HG03039 (cell line): ENCODE measurements around the gene ABCA13.

Experiments used
- ATAC-seq: cut with Tn5 transposase; IDR thresholded peaks from one replicate; pipeline ENCODE4 v1.9.1; 2021; ENCODE audit warnings: mild to moderate bottlenecking, moderate library complexity; ENCODE audit not compliant: unreplicated experiment

The ABCA13 gene

DNA sequence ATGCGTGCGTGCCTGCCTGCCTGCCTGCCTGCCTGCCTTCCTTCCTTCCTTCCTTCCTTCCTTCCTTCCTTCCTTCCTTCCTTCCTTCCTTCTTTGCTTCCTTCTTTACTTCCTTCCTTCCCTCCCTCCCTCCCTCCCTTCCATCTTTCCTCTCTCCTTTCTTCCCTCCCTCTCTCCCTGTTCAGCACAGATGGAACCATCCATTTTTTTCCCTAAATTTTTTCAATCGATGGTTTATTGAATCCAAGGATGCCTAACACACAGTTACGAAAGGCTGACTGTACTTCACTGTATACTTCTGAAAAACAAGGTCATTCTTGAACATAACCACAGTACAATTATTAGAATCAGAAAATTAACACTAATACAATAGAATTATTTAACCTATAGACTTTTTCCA lies 53.8 kb downstream of the ABCA13 start:
- no peak for ATAC-seq

DNA sequence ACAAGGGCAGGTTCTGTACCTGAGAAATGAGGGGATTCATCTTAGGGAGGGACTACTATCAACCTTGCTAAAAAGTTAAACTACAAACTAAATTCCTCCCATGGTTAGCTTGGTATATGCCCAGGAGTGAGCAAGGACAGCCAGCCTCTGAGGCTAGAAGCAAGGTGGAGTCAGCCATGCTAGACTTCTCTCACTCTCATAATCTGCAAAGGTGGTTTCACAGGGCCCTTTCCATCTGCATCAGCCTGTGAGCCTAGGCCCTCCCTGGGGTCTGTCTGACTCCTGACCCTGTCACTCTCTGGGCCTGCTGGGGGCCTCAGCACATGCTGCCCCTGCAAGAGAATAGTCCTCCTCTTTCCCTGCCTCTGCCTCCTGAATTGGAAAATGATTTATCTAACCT lies 66.1 kb downstream of the ABCA13 start:
- no peak for ATAC-seq

DNA sequence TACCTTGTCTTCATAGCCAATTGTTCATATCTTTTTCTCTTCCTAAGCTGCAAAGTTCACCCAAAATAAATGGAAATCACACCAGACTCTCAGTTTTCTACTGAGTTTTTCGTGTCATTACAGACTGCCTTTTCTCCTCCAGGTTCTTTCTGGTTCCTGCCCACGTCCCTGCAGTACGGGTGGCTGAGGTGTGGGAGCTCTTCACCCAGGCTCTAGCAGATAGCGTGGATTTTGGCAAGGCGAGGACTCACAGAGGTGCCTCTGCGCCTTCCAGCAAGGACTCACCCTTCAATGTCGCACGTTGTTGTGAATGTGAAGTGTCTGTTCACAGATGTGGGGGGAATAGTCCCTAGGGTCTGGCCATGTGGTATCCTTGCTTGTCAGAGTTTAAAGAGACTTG lies 71.6 kb downstream of the ABCA13 start:
- no peak for ATAC-seq

DNA sequence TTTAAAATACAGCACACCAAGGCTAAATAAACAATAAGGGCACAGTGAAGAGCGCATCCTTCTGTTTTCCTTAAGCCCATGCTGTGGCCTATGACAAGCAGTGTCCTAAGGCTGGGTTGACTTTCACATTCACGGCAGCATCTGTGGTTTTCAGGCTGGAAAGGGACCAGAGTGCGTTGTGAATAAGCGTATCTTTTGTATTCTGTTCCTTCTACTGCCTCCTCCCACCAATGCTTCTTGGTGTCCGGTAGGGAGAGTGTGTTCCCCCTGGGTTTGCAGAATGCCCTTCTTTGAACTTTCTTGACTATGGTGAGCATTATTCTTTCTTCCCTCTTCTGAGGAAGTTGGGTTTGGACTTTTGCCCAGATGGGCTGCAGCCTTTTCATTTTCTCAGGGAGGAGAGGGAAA lies 73.6 kb downstream of the ABCA13 start:
- no peak for ATAC-seq

DNA sequence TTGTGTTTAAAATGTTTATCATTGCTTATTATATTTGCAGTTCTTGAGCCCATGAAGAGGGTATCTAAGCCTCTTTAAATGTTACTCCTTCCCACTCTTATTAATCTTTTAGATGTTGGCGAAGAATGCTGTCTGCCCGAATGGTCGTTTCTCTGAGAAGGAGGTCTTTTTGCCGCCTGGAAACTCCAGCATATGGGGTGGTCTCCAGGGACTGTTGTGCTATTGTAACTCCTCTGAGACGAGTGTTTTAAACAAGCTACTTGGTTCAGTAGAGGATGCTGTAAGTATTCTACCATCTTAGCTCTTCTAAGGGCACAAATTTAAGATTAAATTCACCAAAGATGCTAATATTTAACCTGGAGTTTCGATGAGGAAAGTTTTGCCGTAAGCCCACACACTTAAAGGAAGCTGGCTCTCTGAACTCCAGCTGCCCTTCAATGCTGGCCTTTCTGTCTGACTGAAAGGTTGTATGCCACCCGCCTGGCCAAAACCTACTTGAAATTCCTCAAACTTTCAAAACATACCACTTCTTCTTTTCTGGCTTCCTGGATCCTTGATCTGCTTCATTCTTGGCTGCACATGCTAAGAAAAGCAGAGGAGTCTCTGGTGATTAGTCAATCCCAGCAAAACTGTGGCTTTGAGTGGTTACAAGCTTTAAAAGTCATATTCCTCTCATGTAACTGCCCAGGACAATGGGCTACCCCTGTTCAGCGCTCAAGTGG lies 74.7 kb downstream of the ABCA13 start:
- ATAC-seq: peak; percentile 86

DNA sequence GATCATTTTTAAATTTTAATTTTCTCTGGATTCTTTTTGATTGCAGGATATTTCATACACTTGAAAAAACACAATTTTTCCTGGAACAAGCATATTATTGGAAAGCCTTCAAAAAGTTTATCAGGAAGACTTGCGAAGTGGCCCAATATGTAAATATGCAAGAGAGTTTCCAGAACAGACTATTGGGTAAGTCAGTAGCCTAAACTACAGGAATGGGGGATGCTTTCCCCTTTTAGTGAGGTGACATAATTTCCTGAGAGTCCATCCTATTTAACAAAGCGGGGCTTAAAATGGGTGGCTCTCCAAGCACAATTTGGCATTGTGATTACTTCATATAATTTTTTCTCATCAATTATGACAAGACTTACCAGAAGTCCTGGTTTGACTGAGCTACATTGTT lies 77.9 kb downstream of the ABCA13 start:
- ATAC-seq: no peak

DNA sequence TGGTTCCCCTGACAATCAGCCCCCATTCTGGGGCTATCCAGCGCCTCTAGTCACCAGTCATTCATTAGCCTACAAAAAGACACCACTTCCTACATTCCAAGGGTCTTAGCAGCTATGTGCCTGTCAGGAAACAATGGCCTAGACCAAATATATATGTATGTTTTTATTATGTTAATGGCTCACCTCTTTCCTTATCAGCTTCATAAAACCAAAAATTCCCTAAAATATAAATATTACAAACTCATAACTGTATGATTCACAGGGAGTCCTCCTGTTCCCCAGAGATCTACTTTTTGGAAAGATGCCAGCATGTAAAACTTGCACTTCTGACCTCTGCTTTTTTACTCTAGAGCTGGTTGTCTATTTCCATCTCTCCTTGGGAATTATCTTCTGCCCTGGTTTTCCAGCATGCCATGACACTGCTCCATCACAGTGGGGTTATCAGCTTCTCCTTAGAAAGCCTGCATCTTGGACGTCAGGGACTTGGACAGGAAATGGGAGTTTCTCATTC lies 79.2 kb downstream of the ABCA13 start:
- ATAC-seq: no peak

DNA sequence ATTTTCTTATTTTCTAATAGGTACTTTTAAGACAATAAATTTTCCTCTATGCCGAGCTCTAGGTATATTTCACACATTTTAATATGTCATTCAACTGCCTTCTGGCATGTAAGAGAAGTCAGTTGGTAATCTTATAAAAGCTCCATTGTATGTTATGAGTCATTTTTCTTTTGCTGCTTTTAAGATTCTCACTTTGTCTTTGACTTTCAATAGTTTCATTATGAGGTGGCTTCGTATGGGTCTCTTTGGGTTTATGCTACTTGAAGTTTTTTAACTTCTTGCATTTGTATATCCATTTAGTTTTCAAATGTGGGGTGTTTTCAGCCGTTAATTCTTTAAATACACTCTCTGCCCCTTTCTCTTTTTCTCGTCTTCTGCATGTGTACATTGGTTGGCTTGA lies 80.5 kb downstream of the ABCA13 start:
- ATAC-seq: peak; percentile 92

DNA sequence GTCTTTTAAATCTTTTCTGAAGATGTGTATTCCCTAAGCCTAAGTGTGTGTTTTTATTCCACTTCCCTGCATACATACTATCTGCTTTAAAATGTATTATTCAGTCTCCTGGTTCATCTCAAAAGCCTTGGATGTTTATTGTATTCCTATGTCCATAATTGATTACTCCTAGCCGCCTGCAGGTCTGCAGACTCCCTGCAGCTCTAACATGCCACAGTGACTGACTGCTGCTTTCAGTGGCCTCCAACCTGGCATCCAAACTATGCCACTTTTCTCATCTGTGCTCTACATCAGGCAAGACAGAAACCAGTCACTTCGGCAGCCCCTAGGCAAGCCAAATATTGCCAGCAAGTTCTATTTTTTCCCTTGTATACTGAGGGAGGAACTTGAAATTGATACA lies 81.7 kb downstream of the ABCA13 start:
- no peak for ATAC-seq

DNA sequence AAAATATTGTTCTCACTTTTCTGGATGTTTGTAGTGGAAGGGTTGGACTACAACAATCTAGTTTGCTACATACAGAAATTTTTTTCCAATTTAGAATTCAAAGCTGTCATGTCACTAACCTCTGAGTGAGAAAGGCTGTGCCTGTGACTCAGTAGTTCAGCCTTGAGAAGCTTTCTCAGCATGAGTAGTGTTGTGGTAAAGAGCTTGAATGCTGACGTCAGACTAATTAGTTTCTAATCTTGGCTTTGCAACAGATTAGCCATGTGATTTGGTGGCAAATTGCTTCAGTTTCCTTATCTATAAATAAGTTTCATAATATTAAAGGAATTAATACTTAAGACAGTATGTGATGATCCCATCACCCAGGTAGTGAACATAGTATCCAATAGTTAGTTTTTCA lies 83.8 kb downstream of the ABCA13 start:
- no peak for ATAC-seq

DNA sequence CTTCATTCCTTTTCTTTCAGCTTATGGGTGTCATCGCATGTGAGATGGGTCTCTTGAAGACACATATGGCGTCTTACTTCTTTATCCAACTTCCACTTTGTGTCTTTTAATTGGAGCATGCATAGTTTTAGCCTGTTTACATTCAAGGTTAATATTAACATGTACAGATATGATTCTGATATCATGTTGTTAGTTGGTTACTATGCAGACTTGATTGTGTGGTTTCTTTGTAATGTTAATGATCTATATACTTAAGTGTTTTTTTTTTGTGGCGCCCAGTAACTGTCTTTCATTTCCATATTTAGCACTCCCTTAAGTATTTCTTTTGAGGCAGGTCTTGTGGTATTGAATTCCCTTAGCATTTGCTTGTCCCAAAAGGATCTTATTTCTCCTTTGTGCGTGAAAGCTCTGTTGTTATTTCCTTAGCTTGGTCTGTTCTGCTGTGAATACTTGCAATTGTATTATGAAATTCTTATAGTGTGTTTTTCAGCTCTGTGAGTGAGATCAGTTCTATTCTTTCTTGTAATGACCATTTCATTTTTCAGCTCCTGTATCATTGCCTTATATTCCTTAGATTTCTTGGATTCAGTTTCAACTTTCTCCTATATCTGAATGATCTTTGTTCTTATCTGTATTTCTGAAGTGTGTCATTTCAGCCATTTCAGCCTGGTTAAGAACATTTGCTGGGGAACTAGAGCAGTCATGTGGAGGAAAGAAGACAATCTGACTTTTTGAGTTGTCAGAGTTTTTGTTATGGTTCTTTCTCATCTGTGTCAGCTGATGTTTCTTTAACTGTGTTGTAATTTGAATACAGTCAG lies 88.4 kb downstream of the ABCA13 start:
- ATAC-seq: no peak

DNA sequence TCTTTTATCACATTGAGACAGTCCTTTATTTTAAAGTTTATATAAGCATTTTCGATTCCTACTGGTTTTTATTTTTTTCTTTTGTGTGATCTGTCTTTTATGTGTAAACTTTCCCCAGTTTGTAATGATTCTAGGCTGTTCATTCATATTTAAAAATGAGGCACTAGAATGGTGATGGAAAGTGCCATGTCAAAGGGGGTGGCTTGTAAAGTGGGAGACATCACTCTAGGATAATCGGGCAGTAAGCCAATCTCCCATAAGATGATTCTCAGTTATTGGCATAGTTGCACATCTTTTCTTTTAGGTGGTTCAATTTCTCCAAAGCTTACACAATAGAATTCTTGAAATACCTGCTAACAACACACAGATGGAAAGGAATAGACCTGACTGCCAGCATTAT lies 90.4 kb downstream of the ABCA13 start:
- no peak for ATAC-seq

DNA sequence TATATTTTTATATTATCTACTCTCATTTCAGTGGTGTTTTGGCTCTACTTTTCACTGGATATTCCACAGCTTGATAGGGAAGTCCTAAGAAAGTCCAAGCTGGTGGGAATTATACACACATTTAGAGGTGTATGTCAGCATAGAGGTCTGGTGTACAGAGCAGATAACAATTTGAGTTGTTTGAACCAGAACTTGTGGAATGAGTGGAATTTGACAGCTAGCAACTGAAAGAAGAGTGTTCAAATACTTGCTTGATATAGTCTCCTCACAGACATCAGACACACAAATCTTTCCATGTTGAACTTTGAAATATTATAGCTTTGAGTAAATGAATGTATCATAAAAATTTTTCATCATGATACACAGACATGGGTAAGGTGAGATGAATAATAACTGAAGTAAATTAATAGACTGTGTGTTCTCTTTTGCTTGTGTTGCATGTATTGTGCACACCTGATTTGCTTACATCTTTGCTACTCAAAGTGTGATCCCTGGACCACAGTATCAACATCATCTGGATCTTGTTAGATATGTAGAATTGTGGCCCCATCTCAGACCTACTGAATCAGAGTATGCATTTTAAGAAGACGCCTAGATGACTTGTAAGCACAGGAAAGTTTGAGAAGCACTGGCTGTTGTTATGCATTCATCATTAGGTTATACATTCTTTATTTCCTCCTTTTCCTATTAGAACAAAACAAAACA lies 91.5 kb downstream of the ABCA13 start:
- ATAC-seq: no peak

DNA sequence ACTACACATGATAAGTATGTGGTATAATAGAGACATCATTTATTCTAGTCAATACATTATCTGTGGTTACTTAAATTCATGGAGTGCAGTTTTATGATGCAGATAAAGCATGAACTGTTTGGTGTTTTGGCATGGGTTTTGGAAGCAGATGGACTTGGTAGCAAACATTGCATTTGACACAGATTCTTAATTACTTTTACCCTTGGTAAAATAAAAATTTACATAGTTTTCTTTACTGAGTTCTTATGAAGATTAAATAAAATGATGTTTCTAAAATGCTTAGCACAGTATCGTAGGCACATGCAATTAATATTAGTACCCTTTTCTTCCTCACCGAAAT lies 92.0 kb downstream of the ABCA13 start:
- no peak for ATAC-seq

DNA sequence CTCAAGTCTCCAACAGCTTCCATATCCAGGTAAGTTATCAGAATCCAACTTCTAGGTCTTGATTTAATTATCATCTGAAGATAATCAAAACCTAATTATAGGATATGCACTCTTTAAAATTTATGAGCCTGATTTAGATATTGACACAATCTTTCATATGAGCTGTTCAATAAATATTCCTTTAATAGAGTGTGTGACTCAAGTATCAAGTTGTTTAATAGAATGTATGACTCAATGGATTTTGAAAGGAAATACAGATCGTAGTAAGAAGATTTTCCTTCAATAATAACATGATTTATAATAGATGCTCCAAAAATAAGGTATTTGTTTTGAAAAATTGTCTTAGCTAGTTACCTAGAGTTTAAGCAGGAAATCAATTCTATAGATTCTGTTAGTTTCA lies 97.8 kb downstream of the ABCA13 start:
- no peak for ATAC-seq

DNA sequence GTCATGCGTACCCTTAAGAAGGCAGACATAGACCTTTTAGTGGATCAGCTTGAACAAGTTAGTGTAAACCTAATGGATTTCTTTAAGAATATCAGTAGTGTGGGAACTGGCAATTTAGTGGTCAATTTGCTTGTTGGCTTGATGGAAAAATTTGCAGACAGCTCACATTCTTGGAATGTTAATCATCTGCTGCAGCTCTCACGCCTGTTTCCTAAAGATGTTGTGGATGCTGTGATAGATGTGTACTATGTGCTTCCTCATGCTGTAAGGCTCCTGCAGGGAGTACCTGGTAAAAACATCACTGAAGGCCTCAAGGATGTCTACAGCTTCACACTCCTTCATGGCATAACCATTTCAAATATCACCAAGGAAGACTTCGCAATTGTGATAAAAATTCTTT lies 103.4 kb downstream of the ABCA13 start:
- no peak for ATAC-seq

DNA sequence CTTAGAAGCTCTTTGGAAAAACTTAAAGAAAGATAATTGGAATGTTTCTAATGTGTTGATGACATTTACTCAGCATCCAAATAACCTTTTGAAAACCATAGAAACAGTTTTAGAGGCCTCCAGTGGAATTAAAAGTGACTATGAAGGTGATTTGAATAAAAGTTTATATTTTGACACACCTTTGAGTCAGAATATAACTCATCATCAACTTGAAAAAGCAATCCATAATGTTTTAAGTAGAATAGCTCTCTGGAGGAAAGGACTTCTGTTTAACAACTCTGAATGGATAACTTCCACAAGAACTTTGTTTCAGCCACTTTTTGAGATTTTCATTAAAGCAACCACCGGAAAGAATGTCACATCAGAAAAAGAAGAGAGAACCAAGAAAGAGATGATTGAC lies 108.2 kb downstream of the ABCA13 start:
- ATAC-seq: no peak

DNA sequence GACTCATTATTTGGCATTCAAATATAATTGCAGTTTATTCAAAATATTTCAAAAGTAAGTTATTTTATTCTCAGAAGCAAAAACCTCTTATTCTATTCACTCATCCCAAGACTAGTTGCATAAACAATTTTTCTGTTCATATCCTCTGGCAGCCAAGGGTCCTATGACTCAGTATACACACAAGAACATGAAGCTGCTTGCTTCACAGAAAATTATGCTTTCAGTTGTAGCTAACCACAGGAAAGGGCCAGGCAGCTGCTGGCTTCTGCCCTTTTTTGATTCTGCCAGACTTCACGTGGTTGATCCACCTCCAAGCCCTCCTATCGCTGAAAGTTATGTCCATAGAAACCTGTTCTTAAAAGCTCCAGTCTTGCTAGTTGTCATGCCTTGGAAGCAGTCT lies 108.8 kb downstream of the ABCA13 start:
- ATAC-seq: no peak

DNA sequence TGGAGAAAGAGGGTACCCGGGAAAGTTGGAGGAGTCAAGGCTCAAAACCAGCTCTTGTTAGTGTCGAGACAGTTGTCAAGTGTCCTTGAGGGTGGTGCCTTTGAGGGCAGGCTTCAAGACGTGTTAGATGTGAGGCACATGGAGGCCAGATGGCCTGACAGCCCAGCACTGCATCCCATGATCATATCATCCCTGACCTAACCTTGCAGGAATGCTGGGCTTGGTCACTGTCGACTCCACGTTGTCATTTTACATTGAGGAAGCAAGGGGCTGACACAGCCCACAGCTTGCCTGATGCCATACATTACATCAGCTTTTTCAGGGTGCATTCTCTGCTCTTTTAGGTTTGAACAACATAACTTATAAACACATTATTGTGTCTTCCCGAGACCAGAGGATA lies 114.1 kb downstream of the ABCA13 start:
- no peak for ATAC-seq

DNA sequence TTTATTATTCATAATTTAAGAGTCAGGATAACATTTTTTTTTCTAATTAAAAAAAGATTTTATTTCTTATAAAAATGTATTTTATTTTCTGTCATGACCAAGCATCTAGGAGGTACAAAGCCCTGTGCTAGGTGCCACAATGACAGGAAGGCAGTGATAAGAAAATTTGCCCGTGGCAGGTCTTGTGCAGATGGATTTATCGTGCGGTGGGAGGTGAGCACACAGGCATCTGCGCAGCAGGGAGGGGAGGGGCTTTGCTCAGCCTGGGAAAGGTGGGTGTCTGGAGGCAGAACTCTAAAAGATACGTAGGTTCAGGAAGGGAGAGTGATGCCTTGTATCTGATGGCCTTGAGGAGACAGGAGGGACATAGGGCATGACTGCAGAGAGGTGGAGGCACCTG lies 115.6 kb downstream of the ABCA13 start:
- ATAC-seq: no peak

DNA sequence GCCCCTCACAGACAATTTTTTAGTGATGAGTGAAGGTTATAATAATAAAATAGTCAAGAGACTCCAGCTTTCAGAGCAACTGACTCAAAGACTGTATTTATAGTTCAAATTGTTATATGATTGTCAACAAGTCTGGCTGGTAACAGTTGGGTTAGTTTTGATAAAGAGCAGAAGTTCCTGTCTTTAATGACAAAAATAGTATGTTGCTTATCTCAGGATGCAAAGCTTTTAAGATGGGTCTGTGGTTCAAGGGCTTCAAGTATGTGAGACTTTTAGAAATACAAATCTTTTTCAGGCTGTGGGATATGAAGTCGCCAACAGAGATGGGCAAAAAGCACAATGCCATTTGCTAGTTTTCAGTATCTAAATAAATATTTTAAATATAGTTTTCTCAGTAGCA lies 118.4 kb downstream of the ABCA13 start:
- ATAC-seq: no peak

DNA sequence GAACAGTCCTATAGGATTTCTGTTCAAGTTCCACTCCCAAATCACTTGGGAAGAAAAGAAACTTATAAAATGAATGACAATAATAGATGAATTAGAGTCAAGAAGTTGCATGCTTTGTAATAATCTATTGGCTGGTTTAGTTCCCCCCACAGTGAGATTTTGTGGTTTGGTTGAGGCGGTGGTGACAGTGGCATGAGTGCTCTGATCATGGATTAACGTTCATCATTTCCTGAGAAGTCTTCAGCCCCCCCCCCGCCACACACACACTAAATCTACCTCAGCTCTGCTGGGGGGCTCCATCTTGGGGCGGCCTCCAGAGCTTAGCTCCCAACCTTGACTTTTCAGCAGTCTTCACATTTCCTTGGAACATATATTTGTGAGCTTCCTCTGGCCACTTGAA lies 121.7 kb downstream of the ABCA13 start:
- no peak for ATAC-seq
